Stimulated activated effector memory CD8-positive, alpha-beta T cell treated with anti-CD3 and anti-CD28 coated beads, Interleukin-12 subunit alpha, Interleukin-12 subunit beta, amount 100 ng/mL, for 72 hours (primary cell): Measurements from ENCODE around the gene NEUROD6.

Experiments
- ATAC-seq: fragments of 150-1000 bp; cut with Tn5 transposase; 2 replicates; pipeline ENCODE4 v1.10.0; 2021
- DNase-seq, 2 donors: peaks; one replicate each; pipeline ENCODE4 v3.0.0; 2021 to 2022; ENCODE audit warnings: low spot score in 2 of 2
- H3K27ac Mint-ChIP-seq: one replicate; pipeline ENCODE4 v1.8.0; 2022; ENCODE audit warnings: mild to moderate bottlenecking, mixed read lengths
- H3K36me3 Mint-ChIP-seq: one replicate; pipeline ENCODE4 v1.8.0; 2022; ENCODE audit warnings: mild to moderate bottlenecking, mixed read lengths
- H3K4me1 Mint-ChIP-seq: one replicate; pipeline ENCODE4 v1.8.0; 2022; ENCODE audit warnings: mixed read lengths
- H3K4me3 Mint-ChIP-seq: one replicate; pipeline ENCODE4 v1.8.0; 2022; ENCODE audit warnings: mild to moderate bottlenecking, mixed read lengths
- H3K9me3 Mint-ChIP-seq: one replicate; pipeline ENCODE4 v1.8.0; 2022; ENCODE audit warnings: mixed read lengths

NEUROD6 gene

DNA sequence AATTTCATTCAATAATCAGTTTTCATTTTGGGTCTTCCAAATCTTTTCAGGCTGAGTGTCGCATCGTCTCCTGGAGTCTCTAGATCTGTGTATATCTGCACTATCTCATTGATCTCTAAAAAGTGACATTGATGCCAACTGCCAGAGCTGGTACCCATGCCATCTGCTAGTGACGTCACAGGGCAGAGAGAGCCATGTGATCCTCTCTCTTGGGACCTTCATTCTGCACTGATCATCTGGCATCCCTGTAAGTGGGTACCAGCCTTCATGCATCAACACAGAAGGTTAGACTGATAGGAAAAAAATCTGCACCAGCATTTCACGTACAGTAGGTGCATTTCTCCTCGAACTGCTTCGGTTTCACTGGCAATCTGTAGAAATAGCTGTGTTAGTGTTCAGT lies at the start of gene NEUROD6:
TSS of gene NEUROD6 (minus strand) at position 124 of the 400 bp plus-strand sequence. CDS start 1,458 bp downstream, outside the sequence.
- Mint-ChIP-seq H3K9me3 (peaks cover 7% of the 10 kb centered on the region), H3K36me3 (no peaks in the 10 kb centered on the region), H3K4me3 (no peak within 1 kb of the TSS), H3K4me1 (no peaks in the 10 kb centered on the region), H3K27ac (no peak within 1 kb of the TSS)
- ATAC-seq, result no peak
- no peak for DNase-seq

DNA sequence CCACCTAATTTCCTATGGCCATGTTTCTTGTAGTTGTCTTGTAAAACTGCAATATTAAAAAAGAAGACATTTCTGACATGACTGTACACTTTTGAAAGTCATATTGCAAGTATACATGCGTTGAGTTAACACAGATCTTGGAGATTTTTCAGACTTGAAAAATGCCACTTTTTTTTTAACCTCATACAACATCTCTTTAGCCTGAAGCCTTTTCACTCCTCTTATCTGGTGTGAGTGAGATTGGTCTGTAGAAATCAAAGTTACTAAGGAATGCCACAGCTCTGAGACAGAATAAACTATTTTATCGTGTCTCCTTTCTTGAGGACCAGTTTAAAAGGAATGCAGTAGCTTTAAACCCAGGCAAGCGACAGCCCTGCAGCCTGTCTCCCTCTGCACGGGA lies 43.9 kb upstream of the NEUROD6 start:
- Mint-ChIP-seq H3K4me3 (no peak overlapping the region), H3K36me3 (no peaks in the 10 kb centered on the region), H3K9me3 (peaks cover 12% of the 10 kb centered on the region), H3K27ac (no peak overlapping the region), H3K4me1 (no peaks in the 10 kb centered on the region)
- ATAC-seq (no peak), DNase-seq (no peak)

DNA sequence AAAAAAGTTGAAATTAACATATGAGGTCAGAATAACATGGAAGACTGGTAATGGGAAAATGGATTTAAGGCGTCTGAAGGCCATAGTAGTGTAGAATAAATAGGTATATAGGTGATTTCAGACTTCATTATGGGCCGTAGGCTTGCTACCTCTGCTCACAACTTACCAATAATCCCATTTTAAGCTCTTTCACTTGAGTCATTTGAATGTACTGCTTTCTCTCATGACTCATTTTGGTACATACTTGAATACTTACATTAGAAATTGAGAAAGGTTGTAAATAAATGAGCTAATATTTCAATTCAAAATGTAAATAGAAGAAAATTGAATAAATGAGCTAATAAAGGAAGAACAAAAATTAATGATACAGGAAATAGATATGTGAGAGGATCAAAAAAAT lies 42.2 kb upstream of the NEUROD6 start:
- Mint-ChIP-seq H3K4me1 (no peaks in the 10 kb centered on the region), H3K27ac (no peak overlapping the region), H3K36me3 (no peaks in the 10 kb centered on the region), H3K4me3 (no peak overlapping the region), H3K9me3 (peaks cover 9% of the 10 kb centered on the region)
- ATAC-seq (no peak), DNase-seq (no peak)

DNA sequence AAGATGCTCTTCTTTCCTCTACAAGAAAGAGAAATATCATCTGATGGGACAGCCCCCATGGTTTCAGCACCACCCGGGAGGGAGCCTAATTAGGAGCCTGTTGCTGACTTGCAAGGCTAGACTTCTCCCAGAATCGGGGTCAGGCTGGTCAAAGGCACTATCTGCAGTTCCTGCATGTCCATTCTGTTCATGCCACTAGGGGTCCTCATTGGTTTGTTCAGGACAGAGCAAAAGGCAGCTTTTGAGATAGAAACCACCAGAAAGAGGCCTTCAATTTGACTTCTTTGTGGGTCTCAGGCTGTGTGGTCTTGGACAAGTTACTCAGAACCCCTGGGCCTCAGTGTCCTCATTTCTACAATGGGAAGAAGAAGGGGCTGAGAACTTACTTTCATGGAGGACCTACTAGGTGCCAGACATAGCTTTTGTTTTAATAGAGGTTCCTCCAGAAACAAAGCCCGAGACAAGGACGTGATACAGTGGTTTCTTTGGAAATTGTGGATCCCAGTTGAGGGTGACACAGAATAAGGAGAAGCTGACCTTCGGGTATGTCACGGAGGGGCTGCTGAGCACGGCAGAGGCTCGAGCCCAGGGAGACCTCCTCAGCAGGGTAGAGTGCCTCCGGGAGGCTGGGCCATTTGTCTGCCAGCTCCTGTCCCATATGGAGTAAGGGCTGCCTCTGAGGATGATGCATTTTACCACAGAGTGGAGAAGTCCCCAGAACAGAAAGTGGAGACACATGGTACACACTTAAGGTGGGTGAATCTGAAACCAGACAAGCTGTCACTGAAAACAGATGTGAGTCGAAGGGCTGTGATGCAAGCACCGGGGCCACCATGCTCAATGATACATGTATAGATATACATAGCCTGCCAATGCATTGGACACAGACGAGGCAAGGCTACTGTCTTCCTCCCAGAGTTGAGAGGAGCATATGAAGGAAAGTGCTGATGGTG lies 33.1 kb upstream of the NEUROD6 start:
- DNase-seq (no peak), ATAC-seq (no peak)
- Mint-ChIP-seq H3K9me3 (no peaks in the 10 kb centered on the region), H3K4me3 (no peak overlapping the region), H3K27ac (no peak overlapping the region), H3K36me3 (no peaks in the 10 kb centered on the region), H3K4me1 (no peaks in the 10 kb centered on the region)

DNA sequence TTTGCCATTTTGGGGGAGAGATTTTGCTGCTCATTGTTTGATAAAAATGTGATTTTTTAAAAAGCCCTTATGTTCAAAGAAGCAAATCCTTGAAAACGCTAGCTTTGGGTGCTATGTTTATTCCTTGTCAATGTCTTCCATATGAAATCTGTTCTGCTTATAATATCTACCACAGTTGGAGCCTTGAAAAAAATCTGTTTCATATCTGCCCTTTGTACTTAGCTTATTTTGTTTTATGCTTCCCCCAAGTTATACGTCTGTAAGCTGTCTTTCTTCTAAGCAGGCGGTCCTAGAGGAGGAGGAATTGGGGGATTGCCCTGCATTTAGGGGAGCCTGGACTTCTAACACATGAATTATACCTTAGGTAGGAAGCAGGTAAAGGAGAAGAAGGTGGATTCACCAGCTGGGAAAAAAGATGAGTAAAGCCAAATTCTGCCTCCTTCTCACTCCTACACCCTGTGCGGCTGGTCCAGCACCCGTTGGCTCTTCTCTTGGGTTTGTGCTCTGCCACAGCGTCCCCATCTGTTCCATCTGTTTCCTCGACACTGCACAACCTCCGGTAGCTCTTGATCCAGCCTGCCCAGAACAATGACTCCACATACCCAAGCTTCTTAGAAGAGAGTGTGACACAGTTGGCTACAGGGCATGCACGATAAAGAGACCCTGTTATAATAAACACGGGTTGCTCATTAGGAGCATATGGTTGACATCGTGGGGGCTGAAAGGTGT lies 31.9 kb upstream of the NEUROD6 start:
- DNase-seq, result no peak
- no peak for ATAC-seq
- Mint-ChIP-seq H3K4me1 (no peaks in the 10 kb centered on the region), H3K9me3 (no peaks in the 10 kb centered on the region), H3K4me3 (no peak overlapping the region), H3K36me3 (no peaks in the 10 kb centered on the region), H3K27ac (no peak overlapping the region)

DNA sequence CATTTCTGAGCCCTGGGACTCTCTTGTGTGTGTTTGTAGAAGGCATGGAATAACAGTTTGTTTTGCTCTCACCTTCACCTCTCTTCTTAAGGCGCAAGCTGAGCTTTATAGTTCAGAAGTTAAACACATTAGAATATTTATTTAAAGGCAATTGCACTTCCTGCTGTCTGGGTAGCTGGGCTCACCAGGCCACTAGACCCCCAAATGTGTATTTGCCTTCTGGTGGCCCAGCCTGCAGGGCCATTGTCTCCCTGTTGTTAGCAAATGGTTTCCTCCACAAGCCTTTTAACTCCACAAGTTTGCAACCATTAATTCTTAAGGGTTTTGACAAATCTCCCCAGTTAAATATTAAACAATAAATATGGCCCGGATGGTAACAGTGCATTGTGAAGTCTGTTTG lies 31.1 kb upstream of the NEUROD6 start:
- Mint-ChIP-seq H3K36me3 (no peaks in the 10 kb centered on the region), H3K27ac (no peak overlapping the region), H3K4me3 (no peak overlapping the region), H3K9me3 (no peaks in the 10 kb centered on the region), H3K4me1 (no peaks in the 10 kb centered on the region)
- no peak for ATAC-seq
- DNase-seq, result no peak

DNA sequence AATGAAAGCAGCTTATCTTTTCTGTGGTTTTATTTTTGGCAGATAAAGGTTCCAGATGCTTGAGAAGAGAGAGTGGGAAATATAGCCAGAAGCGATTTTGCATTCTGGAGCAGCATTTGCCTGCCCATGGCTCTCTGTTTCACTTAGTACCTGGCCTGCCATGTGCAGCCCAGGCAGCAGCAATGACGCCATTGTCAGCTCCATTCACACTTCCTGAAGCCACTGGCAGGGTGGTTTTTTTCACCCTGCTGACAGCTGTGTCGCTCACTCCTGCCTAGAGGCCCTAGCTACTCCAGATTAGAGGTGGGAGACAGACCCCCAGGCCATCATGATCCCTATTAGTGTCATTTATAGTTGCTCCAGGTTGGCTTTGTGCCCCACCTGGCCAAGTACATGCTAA lies 30.1 kb upstream of the NEUROD6 start:
- H3K36me3 Mint-ChIP-seq, result no peaks in the 10 kb centered on the region
- H3K4me3 Mint-ChIP-seq, result no peak overlapping the region
- no peak overlapping the region for H3K27ac Mint-ChIP-seq
- H3K9me3 Mint-ChIP-seq, result peaks cover 3% of the 10 kb centered on the region
- DNase-seq, result no peak
- H3K4me1 Mint-ChIP-seq, result no peaks in the 10 kb centered on the region
- ATAC-seq, result no peak

DNA sequence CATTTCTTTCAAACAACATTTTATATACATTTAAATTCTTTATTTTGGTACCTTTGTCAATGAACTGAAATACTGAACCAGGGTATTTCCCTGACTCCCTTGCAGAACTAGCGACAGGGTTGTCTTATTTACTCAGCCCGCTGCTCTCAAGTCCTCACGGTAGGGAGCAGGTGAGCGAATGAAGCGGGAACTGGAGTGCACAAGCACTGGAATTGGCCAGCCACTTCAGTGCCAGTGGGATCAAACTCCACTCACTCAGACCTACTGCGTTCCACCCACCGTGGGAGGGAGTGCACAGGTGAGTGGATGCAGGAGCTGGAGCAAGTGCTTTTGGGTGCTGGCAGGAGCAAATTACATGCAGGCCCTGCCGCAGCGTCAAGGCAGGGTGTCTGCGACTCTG lies 28.1 kb upstream of the NEUROD6 start:
- ATAC-seq, result no peak
- Mint-ChIP-seq H3K4me3 (no peak overlapping the region), H3K36me3 (no peaks in the 10 kb centered on the region), H3K27ac (no peak overlapping the region), H3K4me1 (no peaks in the 10 kb centered on the region), H3K9me3 (peaks cover 3% of the 10 kb centered on the region)
- DNase-seq, result no peak

DNA sequence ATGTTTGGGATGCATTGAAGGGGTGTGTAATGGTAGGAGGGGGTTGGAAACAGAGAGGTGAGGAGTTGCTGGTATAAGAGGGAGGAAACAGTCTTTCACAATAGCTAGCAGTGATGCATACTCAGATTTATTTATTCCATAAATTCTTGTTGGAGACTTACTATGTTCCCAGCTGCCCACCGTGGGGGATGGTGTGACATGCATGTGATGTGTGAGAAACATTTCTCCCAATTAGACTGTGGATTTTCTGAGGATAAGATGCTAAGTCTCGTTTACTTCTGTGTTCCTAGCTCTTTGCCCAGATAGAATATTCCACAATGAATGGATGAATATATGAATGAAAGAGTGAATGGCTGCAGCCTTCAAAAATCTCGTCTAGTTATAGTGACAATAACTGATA lies 23.0 kb upstream of the NEUROD6 start:
- H3K4me3 Mint-ChIP-seq, result no peak overlapping the region

DNA sequence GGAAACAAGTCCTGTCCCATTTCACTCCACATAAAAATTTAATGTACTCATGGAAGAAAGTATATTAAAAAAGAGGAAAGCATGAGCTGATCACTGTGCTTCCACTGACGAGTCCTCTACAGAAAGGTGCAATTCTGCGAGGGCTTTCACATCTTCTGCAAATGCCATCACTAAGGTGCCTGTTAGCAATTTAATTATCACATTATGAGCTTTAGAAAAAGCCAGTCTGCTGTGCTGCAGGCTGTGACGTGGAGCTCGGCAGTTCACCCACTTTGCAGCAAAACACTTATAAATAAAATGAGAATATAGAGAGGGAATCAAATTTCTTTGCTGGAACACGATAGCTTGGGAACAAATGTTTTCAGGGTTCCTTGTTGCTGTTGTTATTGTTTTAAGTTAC lies 22.5 kb upstream of the NEUROD6 start:
- no peak for ATAC-seq
- Mint-ChIP-seq H3K36me3 (no peaks in the 10 kb centered on the region), H3K27ac (no peak overlapping the region), H3K4me1 (no peaks in the 10 kb centered on the region), H3K9me3 (peaks cover 6% of the 10 kb centered on the region), H3K4me3 (no peak overlapping the region)
- DNase-seq, result no peak

More for the DNA sequence above, 23.0 kb upstream of the NEUROD6 start:
- H3K27ac Mint-ChIP-seq, result no peak overlapping the region
- H3K4me1 Mint-ChIP-seq, result no peaks in the 10 kb centered on the region
- no peaks in the 10 kb centered on the region for H3K36me3 Mint-ChIP-seq
- DNase-seq (no peak), ATAC-seq (no peak)
- H3K9me3 Mint-ChIP-seq, result peaks cover 6% of the 10 kb centered on the region

DNA sequence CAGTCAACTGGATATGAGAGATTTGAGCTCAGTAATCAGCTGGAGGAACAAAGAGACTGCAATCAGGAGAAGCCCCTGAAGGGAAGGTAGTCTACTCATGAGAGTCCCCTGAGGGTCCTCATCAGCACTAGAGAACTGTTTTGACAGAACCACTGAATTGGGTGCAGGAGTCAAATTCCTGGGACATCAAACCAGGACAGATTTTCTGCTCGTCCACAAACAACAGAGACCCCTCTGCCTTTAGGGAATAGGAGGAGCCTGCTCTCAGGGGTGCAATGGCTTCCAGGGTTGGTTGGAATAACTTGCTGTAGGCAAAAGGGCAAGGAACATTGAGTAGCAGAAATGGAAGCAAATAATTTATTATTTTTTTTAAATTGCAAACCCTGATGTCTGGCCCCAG lies 21.9 kb upstream of the NEUROD6 start:
- ATAC-seq, result no peak

DNA sequence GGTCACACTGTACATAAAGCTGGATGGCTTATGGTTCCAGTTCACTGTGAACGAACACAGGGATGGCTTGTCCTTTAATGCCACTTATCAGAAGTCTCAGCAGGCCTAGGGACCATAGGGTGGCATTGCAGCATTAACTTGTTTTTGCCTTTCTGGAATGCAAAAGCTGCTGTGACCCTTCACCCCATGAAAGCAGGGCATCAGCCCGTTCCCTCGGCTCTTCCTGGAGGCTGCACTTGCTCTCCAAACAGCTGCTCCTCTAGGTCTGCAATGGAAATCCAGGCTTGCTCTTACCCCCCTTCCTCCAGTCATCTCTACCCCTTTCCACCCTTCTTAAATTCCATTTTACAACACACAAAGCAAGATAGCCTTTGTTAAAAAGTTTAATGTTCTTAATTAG lies 17.9 kb upstream of the NEUROD6 start:
- Mint-ChIP-seq H3K9me3 (peaks cover 6% of the 10 kb centered on the region), H3K4me1 (no peaks in the 10 kb centered on the region), H3K36me3 (no peaks in the 10 kb centered on the region), H3K4me3 (no peak overlapping the region), H3K27ac (no peak overlapping the region)
- ATAC-seq, result no peak
- DNase-seq, result no peak

More for the DNA sequence above, 21.9 kb upstream of the NEUROD6 start:
- Mint-ChIP-seq H3K4me3 (no peak overlapping the region), H3K27ac (no peak overlapping the region), H3K4me1 (no peaks in the 10 kb centered on the region), H3K9me3 (peaks cover 6% of the 10 kb centered on the region), H3K36me3 (no peaks in the 10 kb centered on the region)
- DNase-seq, result no peak

DNA sequence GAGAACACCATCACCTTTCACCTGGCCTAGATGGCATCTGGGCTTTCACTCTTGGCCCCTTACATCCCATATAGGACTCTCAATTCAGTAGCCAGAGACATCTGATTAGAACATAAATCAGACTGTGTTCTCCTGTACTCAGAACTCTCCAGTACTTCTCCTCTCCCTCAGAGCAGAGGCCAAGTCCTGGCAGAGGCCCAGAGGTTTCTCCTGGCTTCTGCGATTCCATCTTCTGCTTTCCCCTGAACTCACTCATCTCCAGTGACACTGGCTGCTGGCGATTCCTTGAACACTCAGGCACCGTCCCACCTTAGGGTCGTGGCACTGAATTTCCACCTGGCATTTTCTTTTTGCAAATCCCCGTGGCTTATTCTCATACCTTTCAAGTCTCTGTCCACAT lies 4.9 kb upstream of the NEUROD6 start:
- H3K27ac Mint-ChIP-seq, result no peak overlapping the region
- H3K36me3 Mint-ChIP-seq, result no peaks in the 10 kb centered on the region
- H3K4me1 Mint-ChIP-seq, result no peaks in the 10 kb centered on the region
- no peak overlapping the region for H3K4me3 Mint-ChIP-seq
- peaks cover 10% of the 10 kb centered on the region for H3K9me3 Mint-ChIP-seq
- DNase-seq (no peak), ATAC-seq (no peak)

DNA sequence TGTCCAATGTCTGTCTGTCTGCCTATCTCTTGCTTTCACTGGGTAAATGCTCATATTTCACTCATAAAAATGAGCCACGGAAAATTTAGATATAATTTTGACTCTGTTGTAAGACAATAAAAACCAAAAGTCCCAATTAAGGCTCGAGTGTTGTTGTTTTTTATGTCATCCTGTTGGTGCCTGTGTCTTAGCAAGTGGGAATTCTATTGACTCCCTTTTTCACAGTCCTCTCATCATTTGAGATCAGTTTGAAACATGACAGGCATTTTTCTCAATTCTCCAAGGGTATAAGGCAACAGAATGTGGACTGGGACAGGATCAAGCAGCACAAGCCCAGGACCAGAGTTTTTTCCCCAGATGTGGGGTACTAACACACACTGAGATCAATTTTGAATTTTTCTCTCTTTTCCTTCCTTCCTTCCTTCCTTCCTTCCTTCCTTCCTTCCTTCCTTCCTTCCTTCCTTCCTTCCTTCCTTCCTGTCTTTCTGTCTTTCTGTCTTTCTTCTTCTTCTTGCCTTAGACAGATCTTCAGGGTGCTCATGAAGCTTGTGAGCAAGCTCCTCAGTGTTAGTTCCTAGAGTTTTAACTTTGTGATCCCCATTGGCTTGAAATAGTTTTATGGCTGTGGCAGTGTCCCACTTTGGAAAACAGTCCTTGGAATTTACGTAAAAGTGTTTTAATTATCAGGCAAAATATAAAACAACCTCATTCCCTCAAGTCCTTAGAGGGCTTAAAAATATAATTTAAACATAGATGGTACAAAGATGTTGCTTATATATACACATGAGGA lies 3.2 kb upstream of the NEUROD6 start:
- H3K4me3 Mint-ChIP-seq, result no peak overlapping the region
- H3K4me1 Mint-ChIP-seq, result no peaks in the 10 kb centered on the region
- no peak overlapping the region for H3K27ac Mint-ChIP-seq
- DNase-seq (no peak), ATAC-seq (no peak)
- no peaks in the 10 kb centered on the region for H3K36me3 Mint-ChIP-seq
- peaks cover 10% of the 10 kb centered on the region for H3K9me3 Mint-ChIP-seq

DNA sequence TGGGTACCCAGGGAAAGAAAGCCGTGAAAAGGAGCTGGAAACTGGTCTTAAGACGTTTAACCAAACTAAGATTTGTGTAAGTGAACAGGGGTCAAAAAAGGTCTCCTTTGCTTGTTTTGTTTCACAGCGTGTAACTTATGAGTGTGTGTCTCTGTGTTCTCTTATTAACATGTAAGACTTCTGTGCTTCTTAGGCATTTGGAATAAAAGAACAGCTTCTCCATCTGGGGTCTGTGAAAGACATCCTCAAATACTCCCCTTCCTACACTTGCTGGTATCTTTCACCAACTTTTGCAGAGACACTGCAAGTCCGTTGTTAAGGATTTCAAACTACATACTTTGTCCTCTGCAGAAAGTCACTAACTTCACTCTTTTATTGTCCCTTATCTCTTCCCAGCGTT lies 615 bp upstream of the NEUROD6 start:
- H3K4me1 Mint-ChIP-seq, result no peaks in the 10 kb centered on the region
- no peak for ATAC-seq
- DNase-seq, result no peak
- H3K4me3 Mint-ChIP-seq, result no peak overlapping the region
- H3K27ac Mint-ChIP-seq, result no peak overlapping the region
- H3K9me3 Mint-ChIP-seq, result peaks cover 10% of the 10 kb centered on the region
- H3K36me3 Mint-ChIP-seq, result no peaks in the 10 kb centered on the region
